HL-60/S4 (cell line): ENCODE results near the gene LYZL2.
"Not testable (repeated sequence)": the region's sequence is repeated elsewhere in the genome, so short reads cannot be mapped to it uniquely, and the experiment has no call there.

Experiments used
- in situ Hi-C: fragments of 300-500 bp; cut with MboI; formaldehyde crosslinking; loops from 2 replicates; pipeline ENCODE4 v1.14.3; 2022; ENCODE audit warnings: low sequenced_read_pairs

Gene LYZL2

GRCh38 chr10:30629653-30630052 is at the start of gene LYZL2:
TSS of gene LYZL2 (minus strand) at chr10:30629753. CDS start at chr10:30626915, 2,838 bp downstream.
- in situ Hi-C loops: no loop called here

GRCh38 chr10:30677616-30678015 is 48.1 kb upstream of the LYZL2 start:
- in situ Hi-C loops: not testable (repeated sequence)

- in situ Hi-C loops: not testable (repeated sequence)
Measured at GRCh38 chr10:30677146-30677545, 47.6 kb upstream of the LYZL2 start.

GRCh38 chr10:30675791-30676718 is 46.5 kb upstream of the LYZL2 start:
- in situ Hi-C loops: no loop called here

- in situ Hi-C loops: no loop called here
Measured at GRCh38 chr10:30674796-30675195, 45.2 kb upstream of the LYZL2 start.

GRCh38 chr10:30673262-30673661 is 43.7 kb upstream of the LYZL2 start:
- in situ Hi-C loops: not testable (repeated sequence)

- in situ Hi-C loops: not testable (repeated sequence)
Measured at GRCh38 chr10:30672338-30672737, 42.8 kb upstream of the LYZL2 start.

- in situ Hi-C loops: no loop called here
Measured at GRCh38 chr10:30671026-30671616, 41.6 kb upstream of the LYZL2 start.

GRCh38 chr10:30667982-30668381 is 38.4 kb upstream of the LYZL2 start:
- in situ Hi-C loops: not testable (repeated sequence)

- in situ Hi-C loops: not testable (repeated sequence)
Measured at GRCh38 chr10:30663403-30663802, 33.9 kb upstream of the LYZL2 start.

GRCh38 chr10:30662814-30663213 is 33.3 kb upstream of the LYZL2 start:
- in situ Hi-C loops: no loop called here

GRCh38 chr10:30660314-30660713 is 30.8 kb upstream of the LYZL2 start:
- in situ Hi-C loops: not testable (repeated sequence)

GRCh38 chr10:30656233-30656632 is 26.7 kb upstream of the LYZL2 start:
- in situ Hi-C loops: no loop called here

- in situ Hi-C loops: not testable (repeated sequence)
Measured at GRCh38 chr10:30655001-30655400, 25.4 kb upstream of the LYZL2 start.

- in situ Hi-C loops: not testable (repeated sequence)
Measured at GRCh38 chr10:30651470-30652397, 22.2 kb upstream of the LYZL2 start.

GRCh38 chr10:30647089-30647488 is 17.5 kb upstream of the LYZL2 start:
- in situ Hi-C loops: no loop called here

GRCh38 chr10:30645340-30645827 is 15.8 kb upstream of the LYZL2 start:
- in situ Hi-C loops: no loop called here

- in situ Hi-C loops: not testable (repeated sequence)
Measured at GRCh38 chr10:30644408-30644861, 14.9 kb upstream of the LYZL2 start.

- in situ Hi-C loops: not testable (repeated sequence)
Measured at GRCh38 chr10:30643557-30644199, 14.1 kb upstream of the LYZL2 start.

- in situ Hi-C loops: not testable (repeated sequence)
Measured at GRCh38 chr10:30642856-30643255, 13.3 kb upstream of the LYZL2 start.
